Activated CD8-positive, alpha-beta memory T cell treated with anti-CD3 and anti-CD28 coated beads for 36 hours (primary cell): ENCODE data around the gene CENPA. TPM values are rescaled to one million over a fixed set of nuclear protein-coding genes. Genes with fewer than 3 reads are reported as not detected.
"Not testable (repeated sequence)": the region's sequence is repeated elsewhere in the genome, so short reads cannot be mapped to it uniquely, and the experiment has no call there.

ENCODE experiments used
- CTCF ChIA-PET: fragments of 350-600 bp; sonication (Branson Sonifier 250); formaldehyde crosslinking; loops from one replicate; lab custom pipeline; 2021; ENCODE audit warnings: antibody characterized with exemption; lab: Charles Lee
- POLR2A ChIA-PET: fragments of 350-600 bp; sonication (Branson Sonifier 250); formaldehyde crosslinking; loops from one replicate; lab custom pipeline; 2021; ENCODE audit warnings: antibody characterized with exemption; lab: Charles Lee
- total RNA-seq, 2 experiments: library from RNA; stranded (reverse); gene quantifications; one replicate each; pipeline ENCODE4 v1.2.3, GENCODE V29; 2021

The CENPA gene
- total RNA-seq, 2 experiments from 2014 or later, result 27.2 to 27.8 TPM

GRCh38 chr2:26778507-26778906 is 7.3 kb upstream of the CENPA start:
- POLR2A ChIA-PET, result no interaction called here
- CTCF ChIA-PET, result interaction anchor here (1.3 kb wide), 1 partner anchor 68 kb away, joined by 3 read pairs; no protein-coding TSS in a partner anchor

GRCh38 chr2:26780203-26780760 is 5.6 kb upstream of the CENPA start:
- ChIA-PET POLR2A (no interaction called here), CTCF (no interaction called here)

GRCh38 chr2:26782876-26783704 is 2.8 kb upstream of the CENPA start:
- POLR2A ChIA-PET, result interaction anchor here (0.6 to 0.7 kb wide), 2 partner anchors 48 to 404 kb away, joined by 3 to 7 read pairs; no protein-coding TSS in a partner anchor
- CTCF ChIA-PET, result interaction anchor here (0.7 to 1.0 kb wide), 2 partner anchors 64 to 1989 kb away, joined by 3 to 5 read pairs; no protein-coding TSS in a partner anchor

GRCh38 chr2:26784570-26785234 is 1.2 kb upstream of the CENPA start:
- POLR2A ChIA-PET, result no interaction called here
- CTCF ChIA-PET, result no interaction called here

GRCh38 chr2:26786207-26787028 is 562 bp downstream of the CENPA start:
- ChIA-PET POLR2A (no interaction called here), CTCF (interaction anchor here (1.5 kb wide), 1 partner anchor 17 kb away, joined by 3 read pairs; no protein-coding TSS in a partner anchor)

GRCh38 chr2:26792720-26793119 is 6.9 kb downstream of the CENPA start:
- ChIA-PET CTCF (no interaction called here), POLR2A (no interaction called here)

- ChIA-PET POLR2A (no interaction called here), CTCF (no interaction called here)
Observed at GRCh38 chr2:26793518-26793917, 7.7 kb downstream of the CENPA start.

- CTCF ChIA-PET, POLR2A ChIA-PET: not testable (repeated sequence)
Observed at GRCh38 chr2:26795135-26795534, 9.3 kb downstream of the CENPA start.

GRCh38 chr2:26801328-26801727 is 15.5 kb downstream of the CENPA start:
- ChIA-PET CTCF (no interaction called here), POLR2A (no interaction called here)

GRCh38 chr2:26801796-26802195 is 15.9 kb downstream of the CENPA start:
- CTCF ChIA-PET, result no interaction called here
- POLR2A ChIA-PET, result no interaction called here

GRCh38 chr2:26805241-26805676 is 19.4 kb downstream of the CENPA start:
- ChIA-PET CTCF (no interaction called here), POLR2A (no interaction called here)

GRCh38 chr2:26807788-26808460 is 22.1 kb downstream of the CENPA start:
- POLR2A ChIA-PET, result no interaction called here
- CTCF ChIA-PET, result no interaction called here

- CTCF ChIA-PET, result no interaction called here
- POLR2A ChIA-PET, result no interaction called here
Observed at GRCh38 chr2:26809211-26809610, 23.4 kb downstream of the CENPA start.

GRCh38 chr2:26809876-26810577 is 24.2 kb downstream of the CENPA start:
- CTCF ChIA-PET, result no interaction called here
- POLR2A ChIA-PET, result no interaction called here

GRCh38 chr2:26811261-26811660 is 25.4 kb downstream of the CENPA start:
- ChIA-PET POLR2A (no interaction called here), CTCF (no interaction called here)

- CTCF ChIA-PET, result no interaction called here
Observed at GRCh38 chr2:26811791-26812694, 26.2 kb downstream of the CENPA start.

GRCh38 chr2:26812731-26813130 is 26.9 kb downstream of the CENPA start:
- CTCF ChIA-PET, result no interaction called here
- POLR2A ChIA-PET, result no interaction called here

More at GRCh38 chr2:26811791-26812694, 26.2 kb downstream of the CENPA start:
- POLR2A ChIA-PET, result no interaction called here
